ENCODE results near the gene SHANK3. TPM values are rescaled to one million over a fixed set of nuclear protein-coding genes. Genes with fewer than 3 reads are reported as not detected.

The SHANK3 gene
- total RNA-seq, 5 donors from 2014 or later (not counting 1 experiment from before 2014, with no cell fraction given) = 0.22 to 0.47 (median 0.28) TPM

Other genes with a start within 250 kb of the SHANK3 start
- gene SBF1, start 197.8 kb upstream of the SHANK3 start, total RNA-seq = 100 to 1,000 TPM; 193 to 318 (median 308) TPM
- gene ADM2, start 191.3 kb upstream of the SHANK3 start, total RNA-seq = 10 to 100 TPM in 3 of 5 donors, 1 to 10 TPM in 2; 1.5 to 11.3 (median 10.7) TPM
- under 1 TPM in 4 of 5 donors, not detected in 1; 0.36 to 0.70 (median 0.54) TPM for gene MIOX, start 186.0 kb upstream of the SHANK3 start, total RNA-seq
- 100 to 1,000 TPM in 4 of 5 donors, 10 to 100 TPM in 1; 90.5 to 188 (median 185) TPM for gene LMF2, start 165.1 kb upstream of the SHANK3 start, total RNA-seq
- 100 to 1,000 TPM in 2 of 5 donors, 10 to 100 TPM in 3; 80.1 to 110 (median 94.6) TPM for gene NCAPH2, start 164.6 kb upstream of the SHANK3 start, total RNA-seq
- gene SCO2, start 147.2 kb upstream of the SHANK3 start, total RNA-seq = 1 to 10 TPM; 3.3 to 5.6 (median 4.0) TPM
- gene TYMP, start 142.8 kb upstream of the SHANK3 start, total RNA-seq = 10 to 100 TPM; 11.6 to 29.1 (median 14.9) TPM
- 1 to 10 TPM; 3.7 to 6.7 (median 5.4) TPM for gene KLHDC7B, start 126.9 kb upstream of the SHANK3 start, total RNA-seq
- gene SYCE3, start 109.9 kb upstream of the SHANK3 start, total RNA-seq = not detected
- gene CPT1B, start 94.4 kb upstream of the SHANK3 start, total RNA-seq = 100 to 1,000 TPM in 1 of 5 donors, 10 to 100 TPM in 4; 61.9 to 113 (median 94.5) TPM
- 100 to 1,000 TPM; 151 to 209 (median 203) TPM for gene CHKB, start 90.0 kb upstream of the SHANK3 start, total RNA-seq
- under 1 TPM; 0.13 to 0.55 (median 0.39) TPM for gene MAPK8IP2, start 72.0 kb upstream of the SHANK3 start, total RNA-seq
- 100 to 1,000 TPM in 1 of 5 donors, 10 to 100 TPM in 4; 68.3 to 105 (median 90.6) TPM for gene ARSA, start 44.7 kb upstream of the SHANK3 start, total RNA-seq
- not detected for gene ACR, start 65.4 kb downstream of the SHANK3 start, total RNA-seq
- gene RABL2B, start 110.8 kb downstream of the SHANK3 start, total RNA-seq = 10 to 100 TPM; 60.3 to 70.9 (median 64.4) TPM